ENCODE measurements around the gene CD300C. TPM values are rescaled to one million over a fixed set of nuclear protein-coding genes. Genes with fewer than 3 reads are reported as not detected.
"Not testable (repeated sequence)": the region's sequence is repeated elsewhere in the genome, so short reads cannot be mapped to it uniquely, and the experiment has no call there.

The CD300C gene
- total RNA-seq, 1 donor from 2014 or later = 0.16 TPM

DNA sequence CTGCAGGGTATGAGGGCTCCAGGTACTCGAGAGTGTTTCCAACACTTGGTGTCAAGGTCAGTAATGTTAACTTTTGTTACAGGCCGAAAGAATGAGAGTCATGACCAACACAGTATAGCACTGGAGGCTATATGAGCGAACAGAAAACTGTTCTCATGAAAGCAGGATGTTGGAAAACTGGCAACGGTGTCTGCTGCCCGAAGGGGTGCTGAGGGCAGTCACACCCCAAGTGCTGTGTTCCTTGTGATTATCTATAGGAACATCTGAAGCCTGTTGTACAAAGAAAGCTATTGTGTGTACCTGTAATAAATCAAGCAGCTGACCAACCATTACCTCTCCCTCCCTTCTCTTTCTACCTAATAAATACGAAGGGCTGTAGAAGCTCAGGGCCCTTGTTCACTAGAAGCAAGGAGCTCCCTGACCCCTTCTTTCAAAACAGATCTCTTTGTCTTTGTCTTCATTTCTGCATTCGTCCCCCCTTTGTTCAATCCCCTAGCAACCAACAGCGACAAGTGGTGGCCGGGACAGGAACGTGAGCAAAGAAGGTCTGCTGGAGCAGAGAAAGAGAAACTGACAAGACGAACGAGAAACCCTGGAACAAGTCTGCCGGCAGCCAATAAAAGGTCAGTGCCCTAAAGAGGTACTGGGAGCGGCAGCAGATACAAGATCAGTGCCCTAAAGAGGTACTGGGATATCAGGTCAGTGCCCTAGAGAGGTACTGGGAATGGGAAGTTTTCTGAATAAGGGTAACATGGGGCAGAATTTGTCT, 38.6 kb upstream of the CD300C start:
- Mint-ChIP-seq H3K4me3 (no peak overlapping the region), H3K36me3 (ENCODE audit: low read depth) (no peaks in the 10 kb centered on the region), H3K4me1 (peaks cover 3% of the 10 kb centered on the region), H3K27ac (no peak overlapping the region), H3K9me3 (peaks cover 7% of the 10 kb centered on the region), H3K27me3 (peaks cover 10% of the 10 kb centered on the region)
- CTCF ChIA-PET = no interaction called here
- no peak for ATAC-seq (ENCODE audit: low read depth)
- TF ChIP-seq, protein P1, sequence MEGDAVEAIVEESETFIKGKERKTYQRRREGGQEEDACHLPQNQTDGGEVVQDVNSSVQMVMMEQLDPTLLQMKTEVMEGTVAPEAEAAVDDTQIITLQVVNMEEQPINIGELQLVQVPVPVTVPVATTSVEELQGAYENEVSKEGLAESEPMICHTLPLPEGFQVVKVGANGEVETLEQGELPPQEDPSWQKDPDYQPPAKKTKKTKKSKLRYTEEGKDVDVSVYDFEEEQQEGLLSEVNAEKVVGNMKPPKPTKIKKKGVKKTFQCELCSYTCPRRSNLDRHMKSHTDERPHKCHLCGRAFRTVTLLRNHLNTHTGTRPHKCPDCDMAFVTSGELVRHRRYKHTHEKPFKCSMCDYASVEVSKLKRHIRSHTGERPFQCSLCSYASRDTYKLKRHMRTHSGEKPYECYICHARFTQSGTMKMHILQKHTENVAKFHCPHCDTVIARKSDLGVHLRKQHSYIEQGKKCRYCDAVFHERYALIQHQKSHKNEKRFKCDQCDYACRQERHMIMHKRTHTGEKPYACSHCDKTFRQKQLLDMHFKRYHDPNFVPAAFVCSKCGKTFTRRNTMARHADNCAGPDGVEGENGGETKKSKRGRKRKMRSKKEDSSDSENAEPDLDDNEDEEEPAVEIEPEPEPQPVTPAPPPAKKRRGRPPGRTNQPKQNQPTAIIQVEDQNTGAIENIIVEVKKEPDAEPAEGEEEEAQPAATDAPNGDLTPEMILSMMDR (IDR thresholded peaks at IDR 0.05) = no peak
- intact Hi-C loops (cut with micrococcal nuclease) = no loop called here
- no peak for DNase-seq
- POLR2A ChIA-PET = no interaction called here

DNA sequence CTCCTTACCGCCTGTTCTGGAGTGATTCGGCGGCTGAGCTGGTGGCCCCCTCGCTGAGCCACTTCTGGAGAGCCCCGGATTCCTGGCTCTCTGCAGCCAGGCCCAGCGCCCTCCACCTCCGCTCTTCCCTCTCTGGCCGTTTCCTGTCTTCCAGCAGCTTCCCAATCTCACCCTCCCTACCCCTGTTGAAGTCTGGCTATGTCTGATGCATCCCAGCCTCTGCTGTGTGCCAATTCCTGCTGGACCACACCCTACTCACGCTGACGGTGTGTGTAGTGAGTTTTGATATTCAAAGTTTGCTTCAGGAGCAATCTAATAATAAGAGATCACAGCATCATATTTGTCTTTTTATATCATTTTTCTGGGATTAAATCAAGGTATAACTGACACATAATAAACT, 36.7 kb upstream of the CD300C start:
- Mint-ChIP-seq H3K4me1 (peaks cover 3% of the 10 kb centered on the region), H3K27me3 (peaks cover 5% of the 10 kb centered on the region), H3K36me3 (ENCODE audit: low read depth) (no peaks in the 10 kb centered on the region), H3K27ac (no peak overlapping the region), H3K9me3 (peaks cover 7% of the 10 kb centered on the region), H3K4me3 (no peak overlapping the region)
- DNase-seq (no peak), ATAC-seq (ENCODE audit: low read depth) (no peak)
- TF ChIP-seq, protein P1 (IDR thresholded peaks at IDR 0.05) = no peak
- intact Hi-C loops (cut with micrococcal nuclease) = no loop called here
- ChIA-PET CTCF (no interaction called here), POLR2A (no interaction called here)

DNA sequence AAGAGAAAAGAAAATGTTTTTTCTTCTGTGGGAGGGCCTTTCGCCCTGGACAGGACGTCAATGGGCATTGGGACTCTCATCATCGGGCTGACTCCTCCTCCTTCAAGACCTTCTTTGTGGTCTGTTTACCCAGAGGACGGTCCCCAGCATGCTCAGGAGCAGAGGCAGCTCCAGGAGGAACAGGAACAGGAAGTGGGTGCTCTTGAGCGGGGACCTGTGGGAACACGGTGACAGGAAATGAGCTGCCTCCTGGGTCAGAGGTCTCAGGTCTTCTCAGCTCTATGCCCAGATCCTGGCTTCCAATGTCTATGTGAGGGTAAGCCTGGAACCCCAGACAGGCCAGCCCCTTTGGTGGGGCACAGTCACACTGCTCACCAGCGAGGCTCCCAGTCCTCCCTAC, 34.0 kb upstream of the CD300C start:
- DNase-seq (no peak), ATAC-seq (ENCODE audit: low read depth) (no peak)
- H3K4me1 Mint-ChIP-seq = peaks cover 3% of the 10 kb centered on the region
- intact Hi-C loops (cut with micrococcal nuclease) = no loop called here
- no peak overlapping the region for H3K4me3 Mint-ChIP-seq
- ChIA-PET POLR2A (no interaction called here), CTCF (no interaction called here)
- peaks cover 4% of the 10 kb centered on the region for H3K9me3 Mint-ChIP-seq
- no peak overlapping the region for H3K27ac Mint-ChIP-seq
- H3K36me3 Mint-ChIP-seq (ENCODE audit: low read depth) = no peaks in the 10 kb centered on the region
- peaks cover 4% of the 10 kb centered on the region for H3K27me3 Mint-ChIP-seq
- TF ChIP-seq, protein P1 (IDR thresholded peaks at IDR 0.05) = no peak

DNA sequence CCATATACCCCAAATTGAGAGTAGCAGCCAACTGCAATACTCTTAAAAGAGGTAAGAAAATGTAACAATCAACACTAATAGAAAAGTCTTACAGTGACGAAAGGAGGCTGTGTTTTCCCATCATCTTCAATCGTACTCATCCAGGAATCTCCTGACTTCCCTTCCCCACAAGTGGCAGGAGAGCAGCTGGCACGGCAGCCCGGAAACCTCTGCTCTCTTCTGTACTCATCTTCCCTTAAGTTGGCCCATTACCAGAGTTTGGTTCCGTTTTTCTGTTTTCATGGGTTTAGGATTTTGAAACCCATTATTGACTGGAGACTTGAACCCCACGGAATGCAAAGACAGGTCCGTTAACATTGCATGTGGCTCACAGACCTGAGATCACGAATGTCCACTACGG, 33.1 kb upstream of the CD300C start:
- Mint-ChIP-seq H3K27me3 (peaks cover 4% of the 10 kb centered on the region), H3K27ac (no peak overlapping the region), H3K36me3 (ENCODE audit: low read depth) (no peaks in the 10 kb centered on the region), H3K9me3 (no peaks in the 10 kb centered on the region), H3K4me1 (peaks cover 3% of the 10 kb centered on the region), H3K4me3 (no peak overlapping the region)
- TF ChIP-seq, protein P1 (IDR thresholded peaks at IDR 0.05) = no peak
- ChIA-PET POLR2A (no interaction called here), CTCF (interaction anchor here (1.0 kb wide), 1 partner anchor 12 kb away, joined by 3 read pairs; no protein-coding TSS in a partner anchor)
- intact Hi-C loops (cut with micrococcal nuclease) = no loop called here
- no peak for ATAC-seq (ENCODE audit: low read depth)
- no peak for DNase-seq

DNA sequence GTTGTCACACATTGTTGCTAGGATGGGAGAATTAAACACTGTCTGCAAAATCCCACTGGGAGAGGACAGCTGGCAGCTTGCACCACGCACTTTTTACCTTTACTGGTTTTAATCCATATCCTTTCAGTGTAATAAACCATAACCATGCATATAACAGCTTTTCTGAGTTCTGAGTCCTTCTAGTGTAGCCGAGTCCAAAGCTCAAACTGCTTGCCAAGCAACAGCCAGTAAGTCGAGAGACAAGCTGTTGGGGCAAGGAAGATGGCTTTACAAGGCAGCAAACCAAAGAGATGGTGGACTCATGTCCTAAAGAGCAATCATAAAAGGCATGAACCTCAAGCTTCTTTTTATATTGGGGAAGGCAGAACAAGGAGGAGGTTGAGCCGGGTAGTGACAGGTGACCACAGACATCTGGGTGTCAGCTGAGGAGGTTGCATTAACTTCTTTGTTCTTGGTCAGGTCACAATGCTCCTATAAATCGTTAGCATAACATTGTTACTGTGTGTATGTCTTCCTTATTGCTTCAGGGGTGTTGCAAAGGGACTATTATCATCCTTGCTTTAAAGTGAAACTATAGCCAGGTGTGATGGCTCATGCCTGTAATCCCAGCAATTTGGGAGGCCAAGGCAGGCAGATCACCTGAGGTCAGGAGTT, 28.7 kb upstream of the CD300C start:
- no peak overlapping the region for H3K4me3 Mint-ChIP-seq
- H3K27me3 Mint-ChIP-seq = peaks cover 16% of the 10 kb centered on the region
- DNase-seq = no peak
- CTCF ChIA-PET = interaction anchor here (0.5 to 1.1 kb wide), 2 partner anchors 83 kb away, joined by 3 to 4 read pairs; no protein-coding TSS in a partner anchor
- no peaks in the 10 kb centered on the region for H3K9me3 Mint-ChIP-seq
- no peak for ATAC-seq (ENCODE audit: low read depth)
- POLR2A ChIA-PET = no interaction called here
- TF ChIP-seq, protein P1 (IDR thresholded peaks at IDR 0.05) = no peak
- intact Hi-C loops (cut with micrococcal nuclease) = no loop called here
- peaks cover under 1% of the 10 kb centered on the region for H3K4me1 Mint-ChIP-seq
- no peaks in the 10 kb centered on the region for H3K36me3 Mint-ChIP-seq (ENCODE audit: low read depth)
- H3K27ac Mint-ChIP-seq = no peak overlapping the region

DNA sequence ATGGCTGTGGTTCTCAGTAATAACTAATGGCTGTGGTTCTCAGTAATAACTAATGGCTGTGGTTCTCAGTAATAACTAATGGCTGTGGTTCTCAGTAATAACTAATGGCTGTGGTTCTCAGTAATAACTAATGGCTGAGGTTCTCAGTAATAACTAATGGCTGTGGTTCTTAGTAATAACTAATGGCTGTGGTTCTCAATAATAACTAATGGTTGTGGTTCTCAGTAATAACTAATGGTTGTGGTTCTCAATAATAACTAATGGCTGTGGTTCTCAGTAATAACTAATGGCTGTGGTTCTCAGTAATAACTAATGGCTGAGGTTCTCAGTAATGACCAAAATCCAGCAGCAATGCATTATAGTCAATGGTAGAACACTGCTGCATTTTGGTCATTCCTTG, 27.7 kb upstream of the CD300C start:
- H3K4me1 Mint-ChIP-seq; H3K4me3 Mint-ChIP-seq; H3K9me3 Mint-ChIP-seq; H3K36me3 Mint-ChIP-seq (ENCODE audit: low read depth); intact Hi-C loops (cut with micrococcal nuclease); DNase-seq; ATAC-seq (ENCODE audit: low read depth); POLR2A ChIA-PET; H3K27ac Mint-ChIP-seq: not testable (repeated sequence)
- CTCF ChIA-PET = interaction anchor here (1.1 kb wide), 2 partner anchors 16 to 84 kb away, joined by 3 to 4 read pairs; no protein-coding TSS in a partner anchor
- peaks cover 26% of the 10 kb centered on the region for H3K27me3 Mint-ChIP-seq
